ENCODE measurements around the gene TCF25. TPM values are rescaled to one million over a fixed set of nuclear protein-coding genes. Genes with fewer than 3 reads are reported as not detected.
A peak's percentile ranks its signal among the peaks of the same experiment; 100 is the strongest.

Gene TCF25
- total RNA-seq, 1 donor from 2014 or later, result 272 TPM

DNA sequence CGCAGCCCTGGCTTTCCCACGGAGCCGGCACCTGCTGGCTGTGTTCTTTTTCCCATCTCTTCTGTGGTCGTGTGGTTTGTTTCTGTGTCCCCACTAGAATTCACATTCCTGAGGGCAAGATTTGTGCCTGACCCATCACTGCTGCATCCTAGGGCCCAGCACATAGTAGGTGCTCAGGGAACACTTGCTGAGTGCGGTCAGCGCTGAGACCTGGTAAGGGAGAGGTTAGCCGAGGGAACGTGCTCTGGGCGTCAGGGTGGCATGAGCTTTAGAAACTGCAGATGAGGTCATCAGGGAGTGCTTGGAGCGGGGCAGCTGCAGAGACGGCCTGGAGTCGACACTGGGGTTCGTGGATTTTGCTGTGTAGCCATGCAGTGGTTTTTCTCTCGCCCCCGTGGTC is 81.1 kb downstream of the TCF25 start:
- DNase-seq, result no peak
- Mint-ChIP-seq H3K27me3 (ENCODE audit: unreplicated experiment) (peaks cover 19% of the 10 kb centered on the region), H3K9me3 (ENCODE audit: unreplicated experiment) (peaks cover 7% of the 10 kb centered on the region), H3K27ac (ENCODE audit: unreplicated experiment) (no peak overlapping the region), H3K4me1 (ENCODE audit: low read depth, unreplicated experiment) (peaks cover 22% of the 10 kb centered on the region), H3K36me3 (ENCODE audit: unreplicated experiment) (no peaks in the 10 kb centered on the region), H3K4me3 (ENCODE audit: unreplicated experiment) (no peak overlapping the region)
- TF ChIP-seq, protein P1, sequence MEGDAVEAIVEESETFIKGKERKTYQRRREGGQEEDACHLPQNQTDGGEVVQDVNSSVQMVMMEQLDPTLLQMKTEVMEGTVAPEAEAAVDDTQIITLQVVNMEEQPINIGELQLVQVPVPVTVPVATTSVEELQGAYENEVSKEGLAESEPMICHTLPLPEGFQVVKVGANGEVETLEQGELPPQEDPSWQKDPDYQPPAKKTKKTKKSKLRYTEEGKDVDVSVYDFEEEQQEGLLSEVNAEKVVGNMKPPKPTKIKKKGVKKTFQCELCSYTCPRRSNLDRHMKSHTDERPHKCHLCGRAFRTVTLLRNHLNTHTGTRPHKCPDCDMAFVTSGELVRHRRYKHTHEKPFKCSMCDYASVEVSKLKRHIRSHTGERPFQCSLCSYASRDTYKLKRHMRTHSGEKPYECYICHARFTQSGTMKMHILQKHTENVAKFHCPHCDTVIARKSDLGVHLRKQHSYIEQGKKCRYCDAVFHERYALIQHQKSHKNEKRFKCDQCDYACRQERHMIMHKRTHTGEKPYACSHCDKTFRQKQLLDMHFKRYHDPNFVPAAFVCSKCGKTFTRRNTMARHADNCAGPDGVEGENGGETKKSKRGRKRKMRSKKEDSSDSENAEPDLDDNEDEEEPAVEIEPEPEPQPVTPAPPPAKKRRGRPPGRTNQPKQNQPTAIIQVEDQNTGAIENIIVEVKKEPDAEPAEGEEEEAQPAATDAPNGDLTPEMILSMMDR (IDR thresholded peaks at IDR 0.05; ENCODE audit: partially characterized antibody, unreplicated experiment), result no peak

DNA sequence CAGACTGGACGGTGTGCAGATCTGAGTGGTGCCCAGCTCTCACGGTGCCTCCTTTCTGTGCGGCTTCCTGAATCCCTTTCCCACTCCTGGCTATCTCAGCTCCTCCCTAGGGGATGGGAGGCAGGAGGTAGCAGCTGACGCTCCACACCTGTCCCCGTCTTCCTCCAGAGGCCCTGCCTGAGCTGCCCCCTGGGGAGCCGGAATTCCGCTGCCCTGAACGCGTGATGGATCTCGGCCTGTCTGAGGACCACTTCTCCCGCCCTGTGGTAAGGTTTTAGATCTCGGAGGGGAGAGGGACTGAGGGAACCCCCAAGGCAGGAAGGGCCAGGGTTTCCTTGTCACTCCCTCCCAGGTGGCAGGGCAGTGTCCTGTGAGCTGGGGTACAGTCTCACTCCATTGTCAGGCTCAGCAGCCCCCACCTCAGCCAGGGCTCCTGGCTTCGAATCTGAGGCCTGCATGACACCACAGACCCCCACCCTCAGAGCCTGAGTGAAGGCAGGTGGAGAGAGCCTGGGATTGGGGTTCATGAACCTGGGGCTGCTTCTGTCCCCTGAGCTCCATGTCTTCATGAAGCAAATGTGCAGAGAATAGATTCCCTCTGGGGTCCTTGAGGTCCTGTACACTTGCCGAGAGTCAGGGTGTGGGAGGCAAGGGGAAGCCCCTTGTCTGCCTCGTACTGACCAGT is 81.8 kb downstream of the TCF25 start:
- no peak overlapping the region for H3K27ac Mint-ChIP-seq (ENCODE audit: unreplicated experiment)
- TF ChIP-seq, protein P1 (IDR thresholded peaks at IDR 0.05; ENCODE audit: partially characterized antibody, unreplicated experiment), result no peak
- H3K4me1 Mint-ChIP-seq (ENCODE audit: low read depth, unreplicated experiment), result peaks cover 21% of the 10 kb centered on the region
- H3K36me3 Mint-ChIP-seq (ENCODE audit: unreplicated experiment), result no peaks in the 10 kb centered on the region
- H3K4me3 Mint-ChIP-seq (ENCODE audit: unreplicated experiment), result no peak overlapping the region
- peak; percentile 60 for DNase-seq
- peaks cover 14% of the 10 kb centered on the region for H3K27me3 Mint-ChIP-seq (ENCODE audit: unreplicated experiment)
- H3K9me3 Mint-ChIP-seq (ENCODE audit: unreplicated experiment), result peaks cover 5% of the 10 kb centered on the region

- no peak for DNase-seq
- Mint-ChIP-seq H3K27ac (ENCODE audit: unreplicated experiment) (peak overlapping the region; percentile 17), H3K9me3 (ENCODE audit: unreplicated experiment) (peaks cover 2% of the 10 kb centered on the region), H3K4me3 (ENCODE audit: unreplicated experiment) (no peak overlapping the region), H3K27me3 (ENCODE audit: unreplicated experiment) (peaks cover 13% of the 10 kb centered on the region), H3K4me1 (ENCODE audit: low read depth, unreplicated experiment) (peaks cover 20% of the 10 kb centered on the region), H3K36me3 (ENCODE audit: unreplicated experiment) (no peaks in the 10 kb centered on the region)
- TF ChIP-seq, protein P1 (IDR thresholded peaks at IDR 0.05; ENCODE audit: partially characterized antibody, unreplicated experiment), result no peak
Measured at GRCh38 chr16:89956505-89957215, 83.3 kb downstream of the TCF25 start.

- Mint-ChIP-seq H3K4me1 (ENCODE audit: low read depth, unreplicated experiment) (peaks cover 20% of the 10 kb centered on the region), H3K4me3 (ENCODE audit: unreplicated experiment) (no peak overlapping the region), H3K9me3 (ENCODE audit: unreplicated experiment) (peaks cover 2% of the 10 kb centered on the region), H3K36me3 (ENCODE audit: unreplicated experiment) (no peaks in the 10 kb centered on the region), H3K27me3 (ENCODE audit: unreplicated experiment) (peaks cover 14% of the 10 kb centered on the region), H3K27ac (ENCODE audit: unreplicated experiment) (peak overlapping the region; percentile 17)
- DNase-seq, result no peak
- TF ChIP-seq, protein P1 (IDR thresholded peaks at IDR 0.05; ENCODE audit: partially characterized antibody, unreplicated experiment), result no peak
Measured at GRCh38 chr16:89957216-89957785, 83.9 kb downstream of the TCF25 start.

DNA sequence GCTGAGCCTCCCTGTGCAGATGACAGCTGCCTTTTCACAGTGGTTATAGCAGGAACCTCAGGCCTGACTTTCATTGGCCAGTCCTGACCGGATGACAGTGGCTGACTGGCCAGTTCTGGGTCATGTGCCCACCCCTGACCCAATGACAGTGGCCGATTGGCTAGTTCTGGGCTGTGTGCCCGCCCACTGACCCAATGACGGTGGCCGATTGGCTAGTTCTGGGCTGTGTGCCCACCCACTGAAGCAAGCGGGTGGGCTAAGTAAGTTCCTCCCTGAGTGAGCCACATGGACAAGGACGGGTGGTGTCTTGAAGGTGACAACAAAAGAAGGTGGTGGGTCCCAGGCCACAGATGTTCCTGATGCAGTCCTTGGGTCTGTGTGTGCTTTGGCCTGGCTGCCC is 84.7 kb downstream of the TCF25 start:
- Mint-ChIP-seq H3K4me1 (ENCODE audit: low read depth, unreplicated experiment) (peaks cover 20% of the 10 kb centered on the region), H3K27me3 (ENCODE audit: unreplicated experiment) (peaks cover 15% of the 10 kb centered on the region), H3K9me3 (ENCODE audit: unreplicated experiment) (peaks cover 2% of the 10 kb centered on the region), H3K27ac (ENCODE audit: unreplicated experiment) (peak overlapping the region; percentile 83), H3K4me3 (ENCODE audit: unreplicated experiment) (peak overlapping the region; percentile 49), H3K36me3 (ENCODE audit: unreplicated experiment) (no peaks in the 10 kb centered on the region)
- TF ChIP-seq, protein P1 (IDR thresholded peaks at IDR 0.05; ENCODE audit: partially characterized antibody, unreplicated experiment), result no peak
- DNase-seq, result peak; percentile 75
